Endothelial cell of umbilical vein (primary cell): ENCODE measurements around the gene DENND1A.

Experiments
- CTCF ChIP-seq, 2 donors: IDR thresholded peaks; 1 replicate in 1 of 2; 2 replicates in 1 of 2; pipeline ENCODE4 v1.5.1; 2011; ENCODE audit warnings: low read length in 2 of 2, mild to moderate bottlenecking in 2 of 2, moderate library complexity in 2 of 2, control low read depth in 1 of 2, inconsistent platforms in 1 of 2, low read depth in 1 of 2; ENCODE audit not compliant: insufficient read depth in 1 of 2; ENCODE audit errors: extremely low read depth in 1 of 2
- EZH2 ChIP-seq: IDR thresholded peaks from 2 replicates; pipeline ENCODE4 v1.6.1; 2012; ENCODE audit warnings: borderline replicate concordance, low read depth, mild to moderate bottlenecking, moderate library complexity, low read length, inconsistent platforms; ENCODE audit not compliant: severe bottlenecking
- FOS ChIP-seq: IDR thresholded peaks from 2 replicates; pipeline ENCODE4 v1.6.1; 2011; ENCODE audit warnings: mild to moderate bottlenecking, low read length, moderate library complexity, borderline replicate concordance; ENCODE audit not compliant: insufficient read depth
- POLR2A ChIP-seq: IDR thresholded peaks from 2 replicates; pipeline ENCODE4 v1.6.1; 2012; ENCODE audit warnings: low read depth, mild to moderate bottlenecking, control low read depth, low read length

GRCh38 chr9:123863164-123863855 is 66.6 kb downstream of the DENND1A start:
- TF ChIP-seq EZH2 (no peak), CTCF (IDR thresholded peaks at IDR 0.05; ENCODE audit: extremely low read depth in 1 of 2, insufficient read depth in 1 of 2, low read depth in 1 of 2, low read length in 2 of 2) (no peak), FOS (no peak), POLR2A (no peak)
